B cell (primary cell): Measurements from ENCODE around the gene ANKRD34A. TPM values are rescaled to one million over a fixed set of nuclear protein-coding genes. Genes with fewer than 3 reads are reported as not detected.

Source experiments
- ATAC-seq: fragments of 200-7000 bp; cut with Tn5 transposase; one replicate; pipeline ENCODE4 v1.10.0; 2021; ENCODE audit warnings: low read depth, mild to moderate bottlenecking, moderate number of reproducible peaks, moderate library complexity
- CTCF ChIA-PET: fragments of 350-600 bp; sonication (Branson Sonifier 250); formaldehyde crosslinking; loops from one replicate; lab custom pipeline; 2021; ENCODE audit warnings: antibody characterized with exemption, inconsistent platforms; lab: Charles Lee
- POLR2A ChIA-PET: fragments of 350-600 bp; sonication (Branson Sonifier 250); formaldehyde crosslinking; loops from one replicate; lab custom pipeline; 2021; ENCODE audit warnings: antibody characterized with exemption; lab: Charles Lee
- DNase-seq: peaks from one replicate; pipeline ENCODE4 v3.0.0; 2013
- H2AFZ ChIP-seq: 2 replicates; pipeline ENCODE4 v1.6.1; 2012; ENCODE audit warnings: mild to moderate bottlenecking, low read depth, low read length; ENCODE audit not compliant: insufficient read depth, poor library complexity, severe bottlenecking
- H3K27ac ChIP-seq, 2 donors: 1 replicate in 1 of 2; 2 replicates in 1 of 2; pipeline ENCODE4 v1.5.1; 2012 to 2013; ENCODE audit warnings: low read length in 2 of 2, mild to moderate bottlenecking in 2 of 2, moderate library complexity in 1 of 2
- H3K27me3 ChIP-seq, 4 experiments: fragments of 200-600 bp in 1 of 4; sonication (generic) in 1 of 4; replicated peaks in 1 of 4; 1 replicate in 2 of 4; 2 replicates in 2 of 4; pipeline versions ENCODE4 v1.6.1 to v1.7.0; 2013 to 2016; ENCODE audit warnings: low read length in 3 of 4, mild to moderate bottlenecking in 2 of 4, mixed read lengths in 1 of 4, moderate library complexity in 1 of 4; ENCODE audit not compliant: insufficient read depth in 4 of 4, control insufficient read depth in 3 of 4; ENCODE audit errors: control extremely low read depth in 1 of 4
- H3K36me3 ChIP-seq, 2 experiments: replicated peaks in 1 of 2; 1 replicate in 1 of 2; 2 replicates in 1 of 2; pipeline versions ENCODE4 v1.6.1 to v1.7.1; 2013; ENCODE audit warnings: low read length in 1 of 2; ENCODE audit not compliant: insufficient read depth in 2 of 2, control insufficient read depth in 1 of 2; ENCODE audit errors: control extremely low read depth in 1 of 2, extremely low read depth in 1 of 2
- H3K4me1 ChIP-seq, 2 donors: fragments of 200-600 bp in 1 of 2; sonication (generic) in 1 of 2; 1 replicate in 1 of 2; 2 replicates in 1 of 2; pipeline versions ENCODE4 v1.5.1 to v1.6.1; 2013 to 2017; ENCODE audit warnings: low read length in 2 of 2; ENCODE audit not compliant: control insufficient read depth in 2 of 2, insufficient read depth in 2 of 2
- H3K4me2 ChIP-seq: replicated peaks from 2 replicates; pipeline ENCODE3; 2012; ENCODE audit warnings: mild to moderate bottlenecking, low read depth, low read length; ENCODE audit not compliant: poor library complexity, severe bottlenecking
- H3K4me3 ChIP-seq, 5 experiments: fragments of 200-600 bp in 1 of 5; sonication (generic) in 1 of 5; 1 replicate in 3 of 5; 2 replicates in 2 of 5; pipeline versions ENCODE4 v1.5.1 to v1.7.0; 2011 to 2016; ENCODE audit warnings: low read length in 4 of 5, mild to moderate bottlenecking in 4 of 5, low read depth in 2 of 5, control low read depth in 1 of 5, moderate library complexity in 1 of 5; ENCODE audit not compliant: insufficient read depth in 1 of 5; ENCODE audit errors: control extremely low read depth in 1 of 5, extremely low read depth in 1 of 5
- H3K79me2 ChIP-seq: fragments of 200-600 bp; sonication (generic); one replicate; pipeline ENCODE4 v1.6.0; 2016; ENCODE audit warnings: low read length; ENCODE audit not compliant: control insufficient read depth, insufficient read depth
- H3K9ac ChIP-seq: fragments of 200-600 bp; sonication (generic); 2 replicates; pipeline ENCODE4 v1.6.1; 2017; ENCODE audit warnings: mild to moderate bottlenecking, low read length, moderate library complexity
- H3K9me3 ChIP-seq, 3 donors: one replicate each; pipeline versions ENCODE4 v1.6.1 to v1.7.1; 2013; ENCODE audit warnings: low read length in 2 of 3; ENCODE audit not compliant: control insufficient read depth in 2 of 3, insufficient read depth in 1 of 3; ENCODE audit errors: control extremely low read depth in 1 of 3
- H4K20me1 ChIP-seq: 2 replicates; pipeline ENCODE4 v1.6.0; 2012; ENCODE audit warnings: mild to moderate bottlenecking, low read length; ENCODE audit not compliant: insufficient read depth, control insufficient read depth, poor library complexity, severe bottlenecking
- H3K27ac Mint-ChIP-seq: one replicate; pipeline ENCODE4 v1.8.0; 2021; ENCODE audit warnings: mixed read lengths
- H3K27me3 Mint-ChIP-seq: one replicate; pipeline ENCODE4 v1.8.0; 2021; ENCODE audit warnings: mixed read lengths
- H3K4me1 Mint-ChIP-seq: one replicate; pipeline ENCODE4 v1.8.0; 2021; ENCODE audit warnings: mixed read lengths
- H3K4me3 Mint-ChIP-seq: one replicate; pipeline ENCODE4 v1.8.0; 2021; ENCODE audit warnings: mixed read lengths
- H3K9me3 Mint-ChIP-seq: one replicate; pipeline ENCODE4 v1.8.0; 2022; ENCODE audit warnings: mixed read lengths; ENCODE audit not compliant: insufficient read depth
- CTCF ChIP-seq: fragments of 200-600 bp; IDR thresholded peaks from one replicate; pipeline ENCODE4 v1.8.0; 2022; ENCODE audit warnings: antibody characterized with exemption, mild to moderate bottlenecking
- EZH2 ChIP-seq: IDR thresholded peaks from 2 replicates; pipeline ENCODE4 v1.6.1; 2012; ENCODE audit warnings: borderline replicate concordance, low read depth, mild to moderate bottlenecking, moderate library complexity, low read length; ENCODE audit not compliant: insufficient read depth, poor library complexity, severe bottlenecking
- WGBS: methylation state at CpG from one replicate; pipeline ENCODE4 v1.1.5; 2013; ENCODE audit warnings: missing lambda C conversion rate; ENCODE audit not compliant: insufficient coverage; 5-methylcytosine and 5-hydroxymethylcytosine counted together
- intact Hi-C: fragments of 100-400 bp; cut with micrococcal nuclease; formaldehyde crosslinking; loops from one replicate; pipeline ENCODE4 v1.10.0; 2022
- polyA plus RNA-seq: library from polyadenylated mRNA; depleted of rRNA; stranded (reverse); fragments of >200 nt; gene quantifications from 2 replicates; pipeline ENCODE4 v1.2.3, GENCODE V29; 2012
- total RNA-seq, 2 donors: library from RNA; stranded (reverse); fragments of 120-200 nt in 1 of 2; gene quantifications; 1 replicate in 1 of 2; 2 replicates in 1 of 2; pipeline versions ENCODE4 v1.2.3 to v1.2.4, GENCODE V29; 2013 to 2022

The ANKRD34A gene
- total and polyA plus RNA-seq, 2 donors (not counting 1 experiment from before 2014, with no cell fraction given) = 0.86 to 1.8 TPM

- peaks cover 12 to 40% of the 10 kb centered on the region in 2 experiments for H3K36me3 ChIP-seq
- H3K9me3 ChIP-seq = no peaks in the 10 kb centered on the region
- Mint-ChIP-seq H3K4me3 (peak overlapping the region; percentile 56), H3K9me3 (no peaks in the 10 kb centered on the region), H3K4me1 (peaks cover 69% of the 10 kb centered on the region), H3K27ac (peak overlapping the region; percentile 81), H3K27me3 (no peaks in the 10 kb centered on the region)
- ChIA-PET POLR2A (interaction anchor here (0.5 to 12.1 kb wide), 5 partner anchors 10 to 273 kb away, joined by 3 to 131 read pairs (median 4); no protein-coding TSS in a partner anchor), CTCF (interaction anchor here (1.6 to 14.8 kb wide), 3 partner anchors 11 to 146 kb away, joined by 4 to 207 read pairs (median 135); partner anchors contain the start of gene NUDT17)
- WGBS = 100% methylated on average over 1 of the region's 10 CpGs
- peak overlapping the region in 4 of 5 experiments; percentile 18 to 100 (median 93) for H3K4me3 ChIP-seq
- TF ChIP-seq CTCF (no peak), EZH2 (no peak)
- no peak for DNase-seq
- H3K9ac ChIP-seq = peak overlapping the region; percentile 81
- no peaks in the 10 kb centered on the region for H3K27me3 ChIP-seq
- peaks cover 45% of the 10 kb centered on the region for H3K79me2 ChIP-seq
- peaks cover 38 to 42% of the 10 kb centered on the region in 2 donors for H3K4me1 ChIP-seq
- H3K4me2 ChIP-seq = peak overlapping the region; percentile 80
- H4K20me1 ChIP-seq = peaks cover 39% of the 10 kb centered on the region
- peak overlapping the region in 1 of 2 donors; percentile 82 for H3K27ac ChIP-seq
- H2AFZ ChIP-seq = no peak overlapping the region
- no peak for ATAC-seq
- intact Hi-C loops = no loop called here
Measured at GRCh38 chr1:145991735-145992412, 27.5 kb upstream of the ANKRD34A start.
